Measurements from ENCODE around the gene EPC2.

EPC2 gene

DNA sequence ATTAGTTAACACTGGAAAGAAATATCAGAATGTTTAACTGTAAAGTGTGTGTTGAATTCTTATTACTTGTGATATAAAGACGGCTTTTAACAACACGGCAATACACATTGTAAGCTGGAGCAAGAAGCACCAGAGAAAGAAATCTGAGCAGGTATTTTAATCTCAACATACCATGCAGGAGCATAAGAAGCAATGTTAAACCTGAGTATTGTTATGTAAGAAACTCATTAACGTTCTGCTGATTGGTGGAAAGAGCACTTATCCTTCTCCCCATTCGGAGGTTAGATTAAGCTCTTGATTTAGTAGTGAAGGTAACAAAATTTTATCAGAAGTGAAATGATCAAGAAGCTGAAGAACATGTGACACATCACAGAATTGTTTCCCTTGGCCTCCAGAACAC is 107.4 kb downstream of the EPC2 start:
- TF ChIP-seq CTCF (IDR thresholded peaks at IDR 0.05; ENCODE audit: borderline replicate concordance, control extremely low read depth, extremely low read depth, insufficient read depth, missing control alignments), result no peak
- in situ Hi-C loops (cut with MboI; ENCODE audit: low sequenced_read_pairs, unreplicated experiment), result no loop called here
- DNase-seq (ENCODE audit: low spot score), result no peak

- in situ Hi-C loops (cut with MboI; ENCODE audit: low sequenced_read_pairs, unreplicated experiment), result no loop called here
- no peak for TF ChIP-seq CTCF (IDR thresholded peaks at IDR 0.05; ENCODE audit: borderline replicate concordance, control extremely low read depth, extremely low read depth, insufficient read depth, missing control alignments)
- DNase-seq (ENCODE audit: low spot score), result no peak
These were observed 108.4 kb downstream of the EPC2 start for GRCh38 chr2:148752977-148753376.

GRCh38 chr2:148754864-148755263 is 110.3 kb downstream of the EPC2 start:
- no peak for DNase-seq (ENCODE audit: low spot score)
- in situ Hi-C loops (cut with MboI; ENCODE audit: low sequenced_read_pairs, unreplicated experiment), result no loop called here
- TF ChIP-seq CTCF (IDR thresholded peaks at IDR 0.05; ENCODE audit: borderline replicate concordance, control extremely low read depth, extremely low read depth, insufficient read depth, missing control alignments), result no peak

GRCh38 chr2:148756292-148756975 is 111.9 kb downstream of the EPC2 start:
- in situ Hi-C loops (cut with MboI; ENCODE audit: low sequenced_read_pairs, unreplicated experiment), result no loop called here
- no peak for DNase-seq (ENCODE audit: low spot score)
- no peak for TF ChIP-seq CTCF (IDR thresholded peaks at IDR 0.05; ENCODE audit: borderline replicate concordance, control extremely low read depth, extremely low read depth, insufficient read depth, missing control alignments)

- no peak for DNase-seq (ENCODE audit: low spot score)
- TF ChIP-seq CTCF (IDR thresholded peaks at IDR 0.05; ENCODE audit: borderline replicate concordance, control extremely low read depth, extremely low read depth, insufficient read depth, missing control alignments), result no peak
- in situ Hi-C loops (cut with MboI; ENCODE audit: low sequenced_read_pairs, unreplicated experiment), result no loop called here
These were observed 120.3 kb downstream of the EPC2 start for GRCh38 chr2:148764815-148765214.

GRCh38 chr2:148770047-148770446 is 125.5 kb downstream of the EPC2 start:
- in situ Hi-C loops (cut with MboI; ENCODE audit: low sequenced_read_pairs, unreplicated experiment), result no loop called here
- TF ChIP-seq CTCF (IDR thresholded peaks at IDR 0.05; ENCODE audit: borderline replicate concordance, control extremely low read depth, extremely low read depth, insufficient read depth, missing control alignments), result no peak
- no peak for DNase-seq (ENCODE audit: low spot score)

Data from GM13976 (cell line).